HepG2 (cell line): ENCODE data around the gene OR10A3. TPM values are rescaled to one million over a fixed set of nuclear protein-coding genes. Genes with fewer than 3 reads are reported as not detected.
A peak's percentile ranks its signal among the peaks of the same experiment; 100 is the strongest.

Experiments
- ATAC-seq: fragments of 200-7000 bp; cut with Tn5 transposase; 3 replicates; pipeline ENCODE4 v1.9.1; 2020; ENCODE audit warnings: mild to moderate bottlenecking, moderate library complexity
- BruUV-seq: library from RNA; stranded (reverse); fragments of 400-500 nt; replicated peaks from 2 replicates; lab custom pipeline; 2021; lab: Mats Ljungman, UMichigan
- CTCF ChIA-PET: fragments of 300-600 bp; formaldehyde crosslinking; extraction: SDS; loops from one replicate; lab custom pipeline; 2021; ENCODE audit warnings: low total read pairs, inconsistent platforms, low intra/inter-chr PET ratio; lab: Yijun Ruan, JAX
- POLR2A ChIA-PET: fragments of 350-600 bp; sonication (Branson Sonifier 250); formaldehyde crosslinking; loops from one replicate; lab custom pipeline; 2020; ENCODE audit warnings: antibody characterized with exemption, inconsistent platforms; lab: Yijun Ruan, JAX
- DNase-seq: peaks from one replicate; pipeline ENCODE4 v3.0.0-alpha.2; 2015; ENCODE audit warnings: low spot score
- FAIRE-seq: peaks from 3 replicates; lab custom pipeline; 2011; peaks lifted over from hg19 to GRCh38; lab: Jason Lieb, UNC
- H2AFZ ChIP-seq: one replicate; pipeline ENCODE4 v1.6.1; 2011; ENCODE audit warnings: low read length, inconsistent platforms
- H3K27ac ChIP-seq: fragments of 300-600 bp; 3 replicates; pipeline ENCODE4 v1.8.0; 2011; ENCODE audit warnings: mixed run types, mild to moderate bottlenecking, mixed read lengths, low read length, inconsistent platforms; ENCODE audit not compliant: insufficient read depth; ENCODE audit errors: extremely low read length
- H3K27me3 ChIP-seq, 2 experiments: fragments of 200-600 bp in 1 of 2; 2 replicates in 1 of 2; 3 replicates in 1 of 2; pipeline versions ENCODE4 v1.6.0 to v1.8.0; 2011; ENCODE audit warnings: low read length in 2 of 2, mild to moderate bottlenecking in 2 of 2, moderate library complexity in 2 of 2, inconsistent platforms in 1 of 2; ENCODE audit not compliant: insufficient read depth in 2 of 2, control insufficient read depth in 1 of 2
- H3K36me3 ChIP-seq, 2 experiments: fragments of 200-600 bp in 1 of 2; replicated peaks in 1 of 2; 2 replicates in 1 of 2; 3 replicates in 1 of 2; pipeline versions ENCODE4 v1.5.1 to v1.8.0; 2011; ENCODE audit warnings: low read length in 2 of 2, inconsistent platforms in 1 of 2; ENCODE audit not compliant: insufficient read depth in 2 of 2, control insufficient read depth in 1 of 2
- H3K4me1 ChIP-seq: 2 replicates; pipeline ENCODE4 v1.5.1; 2012; ENCODE audit warnings: low read length, inconsistent platforms; ENCODE audit not compliant: insufficient read depth
- H3K4me2 ChIP-seq: 2 replicates; pipeline ENCODE4 v1.6.0; 2011; ENCODE audit warnings: low read depth, low read length, inconsistent platforms
- H3K4me3 ChIP-seq, 3 experiments: fragments of 200-600 bp in 1 of 3; sonication (generic), shearing (Covaris generic) in 1 of 3; replicated peaks in 1 of 3; 2 replicates each; pipeline ENCODE4 v1.5.1; 2011 to 2016; ENCODE audit warnings: low read length in 3 of 3, inconsistent platforms in 2 of 3, low read depth in 2 of 3, mild to moderate bottlenecking in 2 of 3, control low read depth in 1 of 3, mixed read lengths in 1 of 3; ENCODE audit not compliant: insufficient read depth in 1 of 3
- H3K79me2 ChIP-seq: one replicate; pipeline ENCODE4 v1.6.1; 2011; ENCODE audit warnings: low read length, inconsistent platforms; ENCODE audit not compliant: insufficient read depth
- H3K9ac ChIP-seq: 2 replicates; pipeline ENCODE4 v1.6.0; 2011; ENCODE audit warnings: mild to moderate bottlenecking, low read depth, low read length, inconsistent platforms; ENCODE audit not compliant: insufficient read depth
- H3K9me3 ChIP-seq: 2 replicates; pipeline ENCODE4 v1.5.1; 2012; ENCODE audit warnings: mild to moderate bottlenecking, low read length
- H4K20me1 ChIP-seq: 2 replicates; pipeline ENCODE4 v1.6.0; 2011; ENCODE audit warnings: inconsistent platforms, mild to moderate bottlenecking, low read length, moderate library complexity; ENCODE audit not compliant: insufficient read depth
- DRAP1 ChIP-seq: IDR thresholded peaks from 2 replicates; pipeline ENCODE4 v1.6.1; 2016; ENCODE audit warnings: missing genetic modification reagents, missing compliant biosample characterization
- ELK4 ChIP-seq: sonication (generic); formaldehyde crosslinking; IDR thresholded peaks from 2 replicates; pipeline ENCODE4 v1.9.0; 2021; ENCODE audit warnings: missing genetic modification reagents, borderline replicate concordance
- FOXA3 ChIP-seq: IDR thresholded peaks from 2 replicates; pipeline ENCODE4 v1.6.1; 2016; ENCODE audit warnings: missing genetic modification reagents, missing compliant biosample characterization
- MAFF ChIP-seq: IDR thresholded peaks from 2 replicates; pipeline ENCODE4 v1.6.1; 2011; ENCODE audit warnings: low read depth, low read length, improper control_type of control experiment
- MAFK ChIP-seq, 2 experiments: IDR thresholded peaks in 1 of 2; conservative IDR thresholded peaks in 1 of 2; 2 replicates each; pipeline ENCODE4 v1.6.1; 2011; ENCODE audit warnings: improper control_type of control experiment in 2 of 2, low read length in 2 of 2
- PHB2 ChIP-seq: fragments of 450-650 bp; IDR thresholded peaks from 2 replicates; pipeline ENCODE4 v1.6.1; 2018; ENCODE audit not compliant: partially characterized antibody
- PHF5A ChIP-seq: IDR thresholded peaks from one replicate; pipeline ENCODE4 v1.6.1; 2018; ENCODE audit warnings: low read depth, missing genetic modification reagents; ENCODE audit not compliant: unreplicated experiment
- SMARCE1 ChIP-seq: fragments of 450-650 bp; IDR thresholded peaks from 2 replicates; pipeline ENCODE4 v1.6.1; 2017; ENCODE audit warnings: borderline replicate concordance
- ZNF296 ChIP-seq: sonication (generic); formaldehyde crosslinking; conservative IDR thresholded peaks from 2 replicates; pipeline ENCODE4 v1.5.0; 2020; ENCODE audit warnings: mild to moderate bottlenecking, missing genetic modification reagents
- ZNF317 ChIP-seq: sonication (generic); formaldehyde crosslinking; IDR thresholded peaks from 2 replicates; pipeline ENCODE4 v1.5.0; 2020; ENCODE audit warnings: mild to moderate bottlenecking, missing genetic modification reagents
- WGBS: methylation state at CpG from one replicate; pipeline ENCODE4 v1.1.6; 2017; ENCODE audit warnings: low lambda C conversion rate; 5-methylcytosine and 5-hydroxymethylcytosine counted together
- in situ Hi-C: cut with HindIII; loops from 2 replicates; pipeline ENCODE4 v1.10.0; 2017; ENCODE audit warnings: low pct_unique_long_range_greater_than_20kb; ENCODE audit not compliant: extremely low pct_ligation_motif_present
- intact Hi-C: fragments of 100-400 bp; cut with micrococcal nuclease; formaldehyde crosslinking; loops from one replicate; pipeline ENCODE4 v1.10.0; 2022; ENCODE audit not compliant: unreplicated experiment
- polyA plus RNA-seq, 8 experiments: library from polyadenylated mRNA; depleted of rRNA in 3 of 8; stranded (reverse) in 7 of 8; unstranded in 1 of 8; fragments of >200 nt; fragmentation: Illumina TruSeq in 4 of 8; extraction: Trizol in 4 of 8; gene quantifications; 2 replicates each; pipeline versions ENCODE4 v1.2.1 to v1.2.3, GENCODE V29; 2011 to 2016; ENCODE audit warnings: low read depth in 4 of 8, missing spikeins in 1 of 8, mixed read lengths in 1 of 8; ENCODE audit not compliant: insufficient read depth in 1 of 8
- total RNA-seq, 5 experiments: library from RNA; depleted of rRNA; stranded (reverse); fragments of >200 nt; fragmentation: Illumina TruSeq; extraction: Trizol; gene quantifications; 2 replicates each; pipeline ENCODE4 v1.2.3, GENCODE V29; 2016; ENCODE audit warnings: low read depth in 1 of 5

The OR10A3 gene
- total and polyA plus RNA-seq, 2 of the 13 experiments (the other 11 are each of a cell fraction or from before 2014, with no cell fraction given): not detected

GRCh38 chr11:7941146-7941545, 362 bp downstream of the OR10A3 start:
- Histone ChIP-seq H3K9me3 (peaks cover 21% of the 10 kb centered on the region; the same call in 1 of the 2 replicates), H4K20me1 (no peaks in the 10 kb centered on the region), H3K9ac (no peak overlapping the region), H3K27ac (no peak overlapping the region), H2AFZ (no peak overlapping the region), H3K79me2 (no peaks in the 10 kb centered on the region), H3K36me3 (no peaks in the 10 kb centered on the region), H3K4me3 (no peak overlapping the region), H3K27me3 (no peaks in the 10 kb centered on the region), H3K4me2 (no peak overlapping the region), H3K4me1 (no peaks in the 10 kb centered on the region)
- DNase-seq (no peak), FAIRE-seq (no peak), ATAC-seq (no peak)
- CTCF ChIA-PET: no interaction called here
- in situ Hi-C loops: no loop called here
- TF ChIP-seq ZNF317 (CRISPR knock-in tag) (no peak), DRAP1 (no peak), PHF5A (CRISPR knock-in tag) (no peak), FOXA3 (CRISPR knock-in tag) (no peak), MAFK (conservative IDR thresholded peaks at IDR 0.05 in 1 of 2, IDR thresholded peaks at IDR 0.05 in 1 of 2; ENCODE audit: low read length in 2 of 2) (peak; percentile 77 to 85), ELK4 (CRISPR knock-in tag) (no peak), MAFF (peak; percentile 79), SMARCE1 (no peak), ZNF296 (CRISPR knock-in tag) (no peak), PHB2 (no peak)
- WGBS: under 1% methylated on average over 5 of the region's 5 CpGs
- POLR2A ChIA-PET: no interaction called here
- intact Hi-C loops: no loop called here
- BruUV-seq: no TSS peak
